ENCODE results near the gene OR4N2.
"Not testable (repeated sequence)": the region's sequence is repeated elsewhere in the genome, so short reads cannot be mapped to it uniquely, and the experiment has no call there.

OR4N2 gene

GRCh38 chr14:19821016-19821415 lies 17.4 kb downstream of the OR4N2 start:
- not testable (repeated sequence) for H2BK12ac ChIP-seq (ENCODE audit: low read length in 2 of 2)

GRCh38 chr14:19823178-19823577 lies 19.6 kb downstream of the OR4N2 start:
- no peak overlapping the region for H2BK12ac ChIP-seq (ENCODE audit: low read length in 2 of 2)
- H3K4me3 ChIP-seq (ENCODE audit: insufficient read depth in 1 of 2, low read depth in 1 of 2, low read length in 2 of 2), result no peak overlapping the region
- H3K4me1 ChIP-seq (ENCODE audit: control insufficient read depth, insufficient read depth, low read depth, low read length), result no peaks in the 10 kb centered on the region
- no peak overlapping the region for H2BK120ac ChIP-seq (ENCODE audit: low read depth, low read length)
- H3K9me3 ChIP-seq (ENCODE audit: control insufficient read depth, low read length), result no peaks in the 10 kb centered on the region
- WGBS, result no CpG with 5 or more reads among the region's 1 CpG
- H3K36me3 ChIP-seq (ENCODE audit: control insufficient read depth in 1 of 2, insufficient read depth in 2 of 2, low read depth in 1 of 2, low read length in 2 of 2), result no peaks in the 10 kb centered on the region
- H2BK15ac ChIP-seq (ENCODE audit: low read depth, poor library complexity, severe bottlenecking), result no peak overlapping the region
- H2AFZ ChIP-seq (ENCODE audit: low read depth, low read length), result no peak overlapping the region
- H2AK5ac ChIP-seq (ENCODE audit: low read length, severe bottlenecking), result no peak overlapping the region
- H3K27ac ChIP-seq (ENCODE audit: low read length, poor library complexity, severe bottlenecking), result no peak overlapping the region
- no peak overlapping the region for H3K4ac ChIP-seq (ENCODE audit: low read depth in 1 of 2, low read length in 2 of 2)
- H3K27me3 ChIP-seq (ENCODE audit: control insufficient read depth in 1 of 2, insufficient read depth in 1 of 2, low read length in 2 of 2), result no peaks in the 10 kb centered on the region
- H3K4me2 ChIP-seq (ENCODE audit: low read length, poor library complexity, severe bottlenecking), result no peak overlapping the region
- DNase-seq, result no peak
- H3K14ac ChIP-seq (ENCODE audit: low read length in 2 of 2), result no peak overlapping the region
- no peak overlapping the region for H3K23ac ChIP-seq (ENCODE audit: low read length in 2 of 2)
- peak overlapping the region; percentile 76 for H3K9ac ChIP-seq (ENCODE audit: low read length)
- H4K91ac ChIP-seq (ENCODE audit: low read length), result no peak overlapping the region
- H2BK5ac ChIP-seq (ENCODE audit: low read depth, low read length, poor library complexity, severe bottlenecking), result no peak overlapping the region
- H4K8ac ChIP-seq (ENCODE audit: low read length), result no peak overlapping the region
- no peak overlapping the region for H3K18ac ChIP-seq (ENCODE audit: low read depth in 1 of 2, low read length in 2 of 2)
- no peaks in the 10 kb centered on the region for H3K79me1 ChIP-seq (replicated peaks; ENCODE audit: low read length, poor library complexity, severe bottlenecking)

More at GRCh38 chr14:19821016-19821415, 17.4 kb downstream of the OR4N2 start:
- not testable (repeated sequence) for H2BK15ac ChIP-seq (ENCODE audit: low read depth, poor library complexity, severe bottlenecking); H4K91ac ChIP-seq (ENCODE audit: low read length); H3K4me3 ChIP-seq (ENCODE audit: insufficient read depth in 1 of 2, low read depth in 1 of 2, low read length in 2 of 2); H3K36me3 ChIP-seq (ENCODE audit: control insufficient read depth in 1 of 2, insufficient read depth in 2 of 2, low read depth in 1 of 2, low read length in 2 of 2); DNase-seq; H2BK5ac ChIP-seq (ENCODE audit: low read depth, low read length, poor library complexity, severe bottlenecking); H3K9me3 ChIP-seq (ENCODE audit: control insufficient read depth, low read length); H3K18ac ChIP-seq (ENCODE audit: low read depth in 1 of 2, low read length in 2 of 2); H2AFZ ChIP-seq (ENCODE audit: low read depth, low read length); H3K27ac ChIP-seq (ENCODE audit: low read length, poor library complexity, severe bottlenecking); H3K27me3 ChIP-seq (ENCODE audit: control insufficient read depth in 1 of 2, insufficient read depth in 1 of 2, low read length in 2 of 2); H2AK5ac ChIP-seq (ENCODE audit: low read length, severe bottlenecking); H3K79me1 ChIP-seq (replicated peaks; ENCODE audit: low read length, poor library complexity, severe bottlenecking); H3K14ac ChIP-seq (ENCODE audit: low read length in 2 of 2); H2BK120ac ChIP-seq (ENCODE audit: low read depth, low read length); H3K23ac ChIP-seq (ENCODE audit: low read length in 2 of 2); H3K4me1 ChIP-seq (ENCODE audit: control insufficient read depth, insufficient read depth, low read depth, low read length); H4K8ac ChIP-seq (ENCODE audit: low read length); H3K4ac ChIP-seq (ENCODE audit: low read depth in 1 of 2, low read length in 2 of 2); H3K4me2 ChIP-seq (ENCODE audit: low read length, poor library complexity, severe bottlenecking); H3K9ac ChIP-seq (ENCODE audit: low read length)
- 47% methylated on average over 5 of the region's 6 CpGs for WGBS

- Histone ChIP-seq H3K36me3 (ENCODE audit: control insufficient read depth in 1 of 2, insufficient read depth in 2 of 2, low read depth in 1 of 2, low read length in 2 of 2) (no peaks in the 10 kb centered on the region), H3K27ac (ENCODE audit: low read length, poor library complexity, severe bottlenecking) (no peak overlapping the region)
Measured at GRCh38 chr14:19823765-19824164, 20.2 kb downstream of the OR4N2 start.

GRCh38 chr14:19827626-19828244 lies 24.2 kb downstream of the OR4N2 start:
- H2BK15ac ChIP-seq (ENCODE audit: low read depth, poor library complexity, severe bottlenecking); H3K4me1 ChIP-seq (ENCODE audit: control insufficient read depth, insufficient read depth, low read depth, low read length); H2AFZ ChIP-seq (ENCODE audit: low read depth, low read length); H2BK5ac ChIP-seq (ENCODE audit: low read depth, low read length, poor library complexity, severe bottlenecking); H3K18ac ChIP-seq (ENCODE audit: low read depth in 1 of 2, low read length in 2 of 2); H2BK12ac ChIP-seq (ENCODE audit: low read length in 2 of 2); DNase-seq; H4K8ac ChIP-seq (ENCODE audit: low read length); H3K4ac ChIP-seq (ENCODE audit: low read depth in 1 of 2, low read length in 2 of 2); H3K9me3 ChIP-seq (ENCODE audit: control insufficient read depth, low read length); H2AK5ac ChIP-seq (ENCODE audit: low read length, severe bottlenecking); H3K14ac ChIP-seq (ENCODE audit: low read length in 2 of 2); H3K27ac ChIP-seq (ENCODE audit: low read length, poor library complexity, severe bottlenecking); H4K91ac ChIP-seq (ENCODE audit: low read length); H3K4me2 ChIP-seq (ENCODE audit: low read length, poor library complexity, severe bottlenecking); H3K36me3 ChIP-seq (ENCODE audit: control insufficient read depth in 1 of 2, insufficient read depth in 2 of 2, low read depth in 1 of 2, low read length in 2 of 2); H3K27me3 ChIP-seq (ENCODE audit: control insufficient read depth in 1 of 2, insufficient read depth in 1 of 2, low read length in 2 of 2); H3K79me1 ChIP-seq (replicated peaks; ENCODE audit: low read length, poor library complexity, severe bottlenecking); H3K4me3 ChIP-seq (ENCODE audit: insufficient read depth in 1 of 2, low read depth in 1 of 2, low read length in 2 of 2); H3K9ac ChIP-seq (ENCODE audit: low read length); H2BK120ac ChIP-seq (ENCODE audit: low read depth, low read length); H3K23ac ChIP-seq (ENCODE audit: low read length in 2 of 2): not testable (repeated sequence)
- WGBS, result 66% methylated on average over 7 of the region's 12 CpGs

More at GRCh38 chr14:19823765-19824164, 20.2 kb downstream of the OR4N2 start:
- Histone ChIP-seq H2BK15ac (ENCODE audit: low read depth, poor library complexity, severe bottlenecking) (no peak overlapping the region), H2BK120ac (ENCODE audit: low read depth, low read length) (no peak overlapping the region), H2AFZ (ENCODE audit: low read depth, low read length) (no peak overlapping the region), H3K4me1 (ENCODE audit: control insufficient read depth, insufficient read depth, low read depth, low read length) (no peaks in the 10 kb centered on the region), H3K4me3 (ENCODE audit: insufficient read depth in 1 of 2, low read depth in 1 of 2, low read length in 2 of 2) (no peak overlapping the region), H3K23ac (ENCODE audit: low read length in 2 of 2) (no peak overlapping the region), H4K8ac (ENCODE audit: low read length) (no peak overlapping the region), H3K79me1 (replicated peaks; ENCODE audit: low read length, poor library complexity, severe bottlenecking) (no peaks in the 10 kb centered on the region), H3K18ac (ENCODE audit: low read depth in 1 of 2, low read length in 2 of 2) (no peak overlapping the region), H3K14ac (ENCODE audit: low read length in 2 of 2) (no peak overlapping the region), H3K9me3 (ENCODE audit: control insufficient read depth, low read length) (no peaks in the 10 kb centered on the region), H2BK5ac (ENCODE audit: low read depth, low read length, poor library complexity, severe bottlenecking) (no peak overlapping the region), H3K4me2 (ENCODE audit: low read length, poor library complexity, severe bottlenecking) (no peak overlapping the region), H2BK12ac (ENCODE audit: low read length in 2 of 2) (no peak overlapping the region), H4K91ac (ENCODE audit: low read length) (no peak overlapping the region), H2AK5ac (ENCODE audit: low read length, severe bottlenecking) (no peak overlapping the region), H3K9ac (ENCODE audit: low read length) (peak overlapping the region; percentile 76), H3K4ac (ENCODE audit: low read depth in 1 of 2, low read length in 2 of 2) (no peak overlapping the region), H3K27me3 (ENCODE audit: control insufficient read depth in 1 of 2, insufficient read depth in 1 of 2, low read length in 2 of 2) (no peaks in the 10 kb centered on the region)
- no peak for DNase-seq
- WGBS, result 40% methylated on average over 1 of the region's 1 CpG

Data from mesenchymal stem cell (in vitro differentiated cells and primary cell).